ENCODE data around the gene YIPF7. TPM values are rescaled to one million over a fixed set of nuclear protein-coding genes. Genes with fewer than 3 reads are reported as not detected.
A peak's percentile ranks its signal among the peaks of the same experiment; 100 is the strongest.

The YIPF7 gene
- 4.8 TPM for total RNA-seq

DNA sequence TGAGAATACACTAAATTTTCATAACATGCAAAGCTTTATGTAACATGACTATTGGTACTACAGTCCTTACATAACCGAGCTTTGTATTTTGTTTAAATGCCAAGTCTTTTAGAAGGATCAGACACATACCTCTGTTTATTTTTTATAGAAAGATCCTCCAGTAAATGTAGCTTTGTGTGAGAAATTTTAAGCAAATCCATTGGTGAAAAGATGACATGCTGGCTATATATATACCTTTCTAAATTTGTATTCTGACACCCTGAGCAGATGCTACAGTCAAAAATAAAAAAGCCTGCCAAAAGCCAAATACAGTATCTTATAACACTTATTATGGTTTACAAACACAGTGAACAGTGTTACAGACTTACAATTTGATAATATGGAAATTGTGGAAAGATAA lies at the start of gene YIPF7:
TSS of gene YIPF7 (minus strand) at position 201 of the 400 bp plus-strand sequence. CDS start 1,525 bp downstream, outside the sequence.
- peak; percentile 15 for DNase-seq

DNA sequence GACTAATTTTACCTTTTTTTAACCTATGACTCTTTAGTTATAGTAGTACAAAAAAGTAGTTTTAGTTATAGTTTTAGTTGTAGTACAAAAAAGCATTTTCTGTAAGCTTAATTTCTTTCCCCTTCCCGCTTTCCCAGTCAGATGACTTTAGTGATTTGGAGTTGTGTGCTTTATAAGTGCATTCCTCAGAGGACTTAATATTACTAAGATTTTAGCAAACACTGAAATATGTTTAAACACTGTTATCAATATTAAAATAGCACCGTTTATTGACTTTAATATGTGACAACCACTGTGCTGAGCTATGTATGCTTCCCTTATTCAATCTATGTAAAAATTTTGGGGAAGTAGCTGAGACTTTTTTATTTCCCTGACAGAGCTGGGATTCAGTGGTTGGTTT lies 49.6 kb upstream of the YIPF7 start:
- DNase-seq: no peak

DNA sequence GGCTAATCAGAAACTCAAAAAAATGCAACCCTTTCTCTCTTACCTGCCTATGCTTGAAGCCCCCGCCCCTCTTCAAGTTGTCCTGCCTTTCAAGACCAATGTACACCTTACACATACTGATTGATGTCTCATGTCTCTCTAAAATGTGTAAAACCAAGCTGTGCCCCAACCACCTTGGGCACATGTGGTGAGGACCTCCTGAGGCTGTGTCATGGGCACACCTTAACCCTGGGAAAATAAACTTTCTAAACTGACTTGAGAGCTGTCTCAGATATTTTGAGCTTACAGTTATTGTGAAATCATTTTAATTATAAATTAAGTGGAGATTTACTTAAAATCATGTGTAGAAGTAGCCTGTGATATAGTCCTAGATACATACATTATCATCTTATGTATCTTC lies 49.0 kb upstream of the YIPF7 start:
- DNase-seq: no peak

DNA sequence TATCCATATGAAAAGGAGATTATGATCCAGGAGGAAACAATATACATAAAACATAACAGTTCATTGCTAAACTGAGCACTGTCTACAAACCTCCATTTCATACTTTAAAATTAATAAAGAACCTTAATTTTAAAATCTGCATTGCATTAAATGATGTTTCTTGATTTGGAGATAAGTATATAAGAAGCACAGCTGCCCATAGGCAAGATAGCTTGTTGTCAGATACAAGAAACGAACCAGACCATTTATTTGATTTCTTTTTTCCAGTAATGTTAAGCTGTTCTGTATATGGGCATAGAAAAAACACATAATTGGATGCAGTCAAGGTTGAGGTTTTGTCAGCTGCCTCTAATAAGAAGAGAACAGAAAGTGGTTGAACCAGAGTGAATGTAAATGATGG lies 33.2 kb upstream of the YIPF7 start:
- DNase-seq: no peak

DNA sequence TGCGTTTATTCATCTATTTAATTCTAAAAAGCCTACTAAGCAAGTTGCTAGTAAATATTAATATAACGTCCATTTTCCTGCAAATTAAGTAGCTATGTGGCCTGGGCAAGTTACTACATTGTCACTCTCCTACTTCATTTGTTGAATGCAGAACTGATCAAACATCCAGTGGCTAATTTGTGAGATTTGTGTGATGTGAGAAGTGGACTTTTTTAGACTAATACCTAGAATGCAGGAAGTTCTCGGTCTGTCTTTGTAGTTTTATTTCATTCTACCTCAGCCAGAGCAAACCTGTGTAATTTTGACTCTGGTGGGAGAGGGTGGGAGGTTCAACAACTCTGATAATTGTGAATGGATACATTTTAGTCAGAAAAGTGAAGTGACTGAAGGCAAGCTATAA lies 27.6 kb upstream of the YIPF7 start:
- no peak for DNase-seq

DNA sequence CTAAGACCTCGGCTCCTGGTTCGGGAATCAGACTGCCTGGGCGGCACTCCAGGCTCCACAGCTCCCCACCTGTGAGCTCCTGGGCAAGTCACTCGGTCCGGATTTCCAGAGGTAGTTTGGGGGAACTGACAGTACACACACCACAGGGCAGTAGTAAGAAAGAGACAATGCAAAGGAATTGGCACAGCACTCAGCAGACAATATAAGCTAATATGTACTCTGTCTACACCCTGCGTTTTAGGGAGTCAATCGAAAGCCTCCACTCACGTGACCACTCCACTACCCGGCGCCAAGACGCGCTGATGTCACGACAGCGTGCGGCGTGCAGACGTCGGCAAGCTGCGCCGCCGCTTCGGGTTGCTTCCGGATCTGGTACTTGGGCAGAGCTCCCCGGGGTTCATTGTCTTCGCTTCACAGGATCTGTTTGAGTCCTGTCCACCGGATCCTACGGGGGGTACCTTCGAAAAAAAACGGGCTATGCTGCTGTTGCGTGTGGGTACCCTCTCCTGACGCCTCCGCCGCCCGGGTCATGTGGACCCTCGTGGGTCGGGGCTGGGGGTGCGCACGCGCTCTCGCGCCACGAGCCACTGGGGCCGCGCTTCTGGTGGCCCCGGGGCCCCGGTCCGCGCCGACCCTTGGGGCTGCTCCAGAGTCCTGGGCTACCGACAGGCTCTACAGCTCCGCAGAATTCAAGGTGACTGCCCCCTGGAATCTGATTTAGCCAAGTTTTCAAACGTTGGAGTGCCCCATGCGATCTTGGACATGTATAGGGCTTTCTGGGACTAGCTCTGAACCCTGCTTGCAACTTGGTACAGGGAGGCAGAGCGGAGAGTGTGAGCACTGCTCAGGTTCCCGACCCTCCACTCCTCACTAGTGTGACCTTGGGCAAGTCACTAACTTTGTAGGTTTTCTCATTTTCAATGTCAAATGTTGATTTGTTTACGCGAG lies 26.9 kb upstream of the YIPF7 start, which contains the start of gene GUF1:
TSS of gene GUF1 (plus strand) at position 327 of the 948 bp plus-strand sequence. CDS start at position 530, 203 bp downstream.
- peak; percentile 96 for DNase-seq

DNA sequence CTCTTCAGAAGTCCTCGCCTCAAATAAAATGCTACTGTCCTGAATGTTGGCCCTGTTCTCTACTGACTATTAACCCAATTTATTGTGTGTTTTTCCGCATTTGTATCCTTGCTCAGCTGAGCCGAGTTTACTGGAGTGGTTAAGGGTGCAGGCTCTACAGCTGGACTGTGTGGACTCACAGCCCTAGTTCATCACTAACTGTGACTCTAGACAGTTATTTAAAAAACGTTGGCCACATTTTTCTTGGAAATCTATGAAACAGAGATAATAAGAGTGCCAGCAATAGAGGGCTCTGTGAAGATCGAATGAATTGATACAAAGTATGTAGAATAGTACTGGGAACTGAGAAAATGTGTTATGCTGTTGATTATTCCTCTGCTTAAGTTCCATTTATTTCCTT lies 23.9 kb upstream of the YIPF7 start:
- DNase-seq: no peak

DNA sequence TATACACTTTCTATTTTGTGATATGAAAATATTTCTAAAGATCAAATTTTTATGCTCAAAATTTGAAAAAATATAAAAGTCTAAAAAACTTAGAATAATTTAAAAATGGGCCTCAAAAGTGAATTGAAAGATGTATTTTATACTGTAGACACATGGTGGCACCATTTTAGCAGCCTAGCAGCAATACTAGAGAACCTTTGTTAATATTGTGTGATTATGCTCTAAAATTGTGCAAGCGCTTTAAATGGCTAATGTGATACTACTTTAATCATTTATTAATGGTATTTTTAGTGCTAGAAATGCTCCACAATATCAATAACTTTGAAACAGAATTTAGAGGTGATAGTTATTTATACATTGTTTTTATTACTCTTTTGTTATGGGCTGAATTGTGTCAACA lies 23.0 kb upstream of the YIPF7 start:
- no peak for DNase-seq

DNA sequence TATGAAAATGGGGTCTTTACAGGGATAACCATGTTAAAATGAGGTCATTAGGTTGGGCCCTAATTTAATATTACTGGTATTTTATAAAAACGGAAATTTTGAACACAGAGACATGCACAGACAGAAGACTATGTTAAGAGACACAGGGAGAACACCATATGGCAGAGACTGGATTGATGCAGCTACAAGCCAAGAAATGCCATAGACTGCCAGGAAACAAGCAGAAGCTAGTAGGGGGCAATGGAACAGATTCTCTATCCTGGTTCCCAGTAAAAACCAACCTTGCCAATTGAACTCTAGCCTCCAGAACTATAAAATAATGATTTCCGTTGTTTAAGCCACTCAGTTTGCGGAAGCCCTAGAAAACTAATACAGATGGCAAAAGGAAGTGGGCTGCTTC lies 20.2 kb upstream of the YIPF7 start:
- no peak for DNase-seq

DNA sequence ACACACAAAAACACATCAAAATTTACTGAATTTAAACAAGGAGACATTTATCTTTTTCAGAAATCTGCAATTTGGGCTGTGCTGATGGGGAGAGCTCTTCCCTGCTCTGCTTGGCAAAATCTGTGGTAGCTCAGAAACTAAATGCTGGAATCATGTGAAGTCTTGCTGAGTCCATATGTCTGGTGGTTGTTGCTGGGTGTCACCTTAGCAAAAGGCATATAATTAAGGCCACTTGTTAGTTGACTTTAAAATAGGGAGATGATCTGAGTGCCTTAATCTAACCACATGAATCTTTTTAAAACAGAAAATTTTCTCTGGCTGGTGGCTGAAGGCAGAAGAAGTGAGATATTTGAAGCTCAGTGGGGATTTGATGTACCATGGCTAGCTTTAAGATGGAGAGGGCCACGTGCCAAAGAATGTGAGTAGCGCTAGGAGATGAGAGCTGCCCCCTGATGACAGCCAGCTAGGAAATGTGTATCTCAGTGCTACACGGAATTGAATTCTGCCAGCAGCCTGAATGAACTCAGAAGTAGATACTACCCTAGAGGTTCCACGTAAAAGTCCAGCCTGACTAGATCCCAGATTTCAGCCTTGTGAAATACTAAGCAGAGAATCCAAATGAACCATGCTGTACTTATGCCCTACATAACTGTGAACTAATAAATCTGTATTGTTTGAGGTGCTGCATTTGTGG lies 19.2 kb upstream of the YIPF7 start:
- DNase-seq: peak; percentile 27

DNA sequence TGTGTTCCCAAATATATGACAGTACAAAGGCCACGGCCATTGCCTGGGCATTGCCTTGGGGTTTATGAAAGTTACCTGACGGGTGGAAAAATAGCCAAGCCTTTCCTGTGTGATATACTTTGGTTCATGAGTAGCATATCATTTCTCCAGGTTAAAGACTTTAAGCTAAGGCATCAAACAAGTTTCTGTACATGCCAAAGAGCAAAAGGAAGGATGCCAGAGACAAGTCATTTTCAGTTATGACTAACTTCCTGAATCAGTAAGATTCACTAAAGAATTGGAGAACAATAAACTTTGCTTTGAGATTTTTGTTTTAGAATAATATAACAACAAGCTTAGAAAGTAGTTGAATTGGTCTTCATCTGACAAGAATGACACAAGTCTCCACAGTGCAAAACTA lies 17.1 kb upstream of the YIPF7 start:
- DNase-seq: no peak

DNA sequence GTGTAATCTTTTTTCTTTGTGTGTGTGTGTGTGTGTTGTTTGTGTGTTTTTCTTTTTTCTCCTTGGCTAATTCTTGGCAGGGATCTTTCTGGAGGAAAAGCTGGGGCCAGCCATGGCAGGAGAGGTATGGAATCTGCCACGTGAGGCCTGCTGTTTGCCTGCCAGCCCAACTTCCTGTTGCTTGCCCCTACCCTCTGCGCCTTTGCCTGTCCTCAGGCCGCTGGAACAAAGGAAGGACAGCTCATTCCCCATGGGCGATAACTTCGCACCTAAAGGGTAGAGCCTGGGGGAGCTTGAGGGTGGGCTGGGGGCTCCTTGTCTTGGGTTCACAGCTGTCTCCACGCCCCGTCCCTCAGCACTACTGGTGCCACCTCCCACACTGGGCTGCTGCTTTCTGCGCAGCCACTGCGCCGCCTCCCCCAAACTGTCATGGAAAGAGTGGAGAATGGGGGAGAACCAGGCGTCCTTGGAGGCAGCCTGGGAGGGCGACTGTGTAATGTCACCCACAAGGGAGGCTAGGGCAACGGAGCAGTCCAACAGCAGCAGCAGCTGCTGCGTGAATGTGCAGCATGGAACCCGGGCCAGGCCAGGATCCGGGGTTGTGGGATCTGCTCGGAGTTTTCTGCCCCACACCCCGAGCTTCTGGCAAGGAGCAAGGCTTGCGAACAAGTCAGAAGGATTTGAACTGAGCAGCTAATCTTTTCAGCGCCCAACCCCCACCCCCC lies 12.3 kb upstream of the YIPF7 start:
- DNase-seq: no peak

DNA sequence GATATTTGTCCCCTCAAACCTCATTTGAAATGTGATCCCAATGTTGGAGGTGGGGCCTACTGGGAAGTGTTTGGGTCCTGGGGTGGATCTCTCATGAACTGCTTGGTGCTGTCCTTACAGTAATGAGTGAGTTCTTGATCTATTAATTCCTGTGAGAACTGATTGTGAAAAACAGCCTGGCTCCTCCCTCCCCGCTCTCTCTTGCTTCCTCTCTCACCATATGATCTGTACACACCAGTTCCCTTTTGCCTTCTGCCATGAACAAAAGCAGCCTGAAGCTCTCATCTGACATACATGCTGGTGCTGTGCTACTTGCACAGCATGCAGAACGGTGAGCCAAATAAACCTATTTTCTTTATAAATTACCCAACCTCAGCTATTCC lies 11.2 kb upstream of the YIPF7 start:
- no peak for DNase-seq

DNA sequence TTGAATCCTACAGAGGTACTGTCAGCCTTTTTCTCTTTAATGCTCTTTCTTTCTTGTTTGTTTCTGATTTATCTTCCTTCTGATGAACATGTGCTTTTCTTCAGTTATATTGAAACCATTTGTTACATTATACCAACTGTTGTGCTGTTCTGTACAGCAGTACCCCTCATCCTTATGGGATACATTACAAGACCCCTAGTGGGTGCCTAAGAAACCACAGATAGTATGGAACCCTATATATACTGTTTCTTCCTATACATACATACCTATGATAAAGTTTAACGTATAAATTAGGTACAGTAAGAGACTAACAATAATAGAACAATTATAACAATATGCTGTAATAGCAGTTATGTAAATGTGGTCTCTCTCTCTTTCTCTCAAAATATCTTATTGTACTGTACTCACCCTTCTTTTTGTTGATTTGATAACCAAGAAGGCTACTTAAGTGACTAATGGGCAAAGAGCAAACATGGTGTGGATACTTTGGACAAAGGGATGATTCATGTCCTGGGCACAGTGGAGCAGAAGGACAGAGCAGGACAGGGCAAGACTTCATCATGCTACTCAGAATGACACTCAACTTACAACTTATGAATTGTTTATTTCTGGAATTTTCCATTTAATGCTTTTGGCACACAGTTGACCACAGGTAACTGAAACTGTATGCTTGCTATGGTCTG lies 10.7 kb upstream of the YIPF7 start:
- no peak for DNase-seq

DNA sequence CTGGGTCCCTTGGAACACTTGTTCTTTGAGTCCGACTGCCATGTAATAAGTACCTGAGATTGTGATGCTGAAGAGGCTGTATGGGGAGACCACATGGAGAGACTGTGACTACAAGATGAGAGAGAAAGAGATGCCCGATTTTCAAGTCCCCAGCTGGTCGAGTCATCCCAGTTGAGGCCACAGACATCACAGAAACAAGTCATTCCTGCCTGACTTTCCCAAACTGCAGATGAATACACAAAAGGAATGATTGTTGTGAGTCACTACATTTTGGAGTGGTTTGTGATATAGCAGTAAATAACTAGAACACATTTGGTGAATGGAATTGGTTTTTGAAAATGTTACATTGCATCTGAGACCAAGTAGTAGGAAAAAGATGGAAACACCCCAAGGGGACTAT lies 9.0 kb upstream of the YIPF7 start:
- DNase-seq: no peak

DNA sequence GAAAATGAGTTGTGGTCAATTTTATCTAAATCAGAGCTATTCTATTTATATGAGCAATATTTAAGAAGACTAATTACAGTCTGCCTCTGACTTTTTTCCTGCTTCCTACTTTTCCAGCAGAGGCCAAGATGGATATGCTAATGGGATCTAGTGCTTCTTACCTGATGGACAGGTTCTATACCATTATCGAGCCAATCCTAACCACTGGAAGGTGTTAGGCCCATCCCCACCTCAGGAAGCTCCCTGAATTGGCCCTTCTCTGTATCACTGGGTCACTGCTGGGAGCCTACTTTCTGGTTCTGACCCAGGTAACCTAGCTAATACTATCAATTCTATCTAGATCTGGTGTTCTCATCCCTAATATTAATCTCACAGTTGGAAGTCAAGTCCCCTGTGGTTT lies 577 bp upstream of the YIPF7 start:
- DNase-seq: no peak

DNA sequence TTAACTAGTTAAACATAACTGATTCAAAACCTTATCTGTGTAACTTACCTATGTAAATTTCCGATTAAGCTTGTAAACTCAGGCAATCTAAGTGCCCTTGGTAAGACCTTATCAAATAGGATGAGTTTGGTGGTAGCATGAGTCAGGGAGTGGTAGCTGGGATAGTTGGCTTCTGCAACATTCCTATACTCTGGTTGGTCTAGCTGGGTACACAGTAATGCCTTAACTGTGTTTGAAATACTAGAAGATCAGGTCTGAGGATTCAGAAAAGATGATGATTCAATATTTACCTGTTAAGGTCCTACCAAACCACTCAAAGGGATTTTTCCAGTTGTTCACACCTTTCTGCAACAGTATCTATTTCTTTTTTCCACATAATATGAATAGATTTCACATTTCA lies 5.3 kb downstream of the YIPF7 start:
- no peak for DNase-seq

DNA sequence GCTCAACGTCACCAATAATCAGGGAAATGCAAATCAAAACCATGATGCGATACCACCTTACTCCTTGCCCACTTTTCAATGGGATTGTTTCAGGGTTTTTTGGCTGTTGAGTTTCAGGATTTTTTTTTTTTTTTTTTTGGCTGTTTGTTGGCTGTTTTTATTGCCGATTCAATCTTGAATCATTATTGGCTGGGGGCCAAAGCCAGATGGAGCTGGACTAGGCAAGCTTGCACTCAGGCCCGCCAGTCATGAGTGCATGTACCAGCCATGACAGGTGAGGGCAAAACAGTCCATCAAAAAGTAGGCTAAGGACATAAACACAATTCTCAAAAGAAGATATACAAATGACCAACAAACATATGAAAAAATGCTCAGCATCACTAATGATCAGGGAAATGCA lies 13.3 kb downstream of the YIPF7 start:
- no peak for DNase-seq

DNA sequence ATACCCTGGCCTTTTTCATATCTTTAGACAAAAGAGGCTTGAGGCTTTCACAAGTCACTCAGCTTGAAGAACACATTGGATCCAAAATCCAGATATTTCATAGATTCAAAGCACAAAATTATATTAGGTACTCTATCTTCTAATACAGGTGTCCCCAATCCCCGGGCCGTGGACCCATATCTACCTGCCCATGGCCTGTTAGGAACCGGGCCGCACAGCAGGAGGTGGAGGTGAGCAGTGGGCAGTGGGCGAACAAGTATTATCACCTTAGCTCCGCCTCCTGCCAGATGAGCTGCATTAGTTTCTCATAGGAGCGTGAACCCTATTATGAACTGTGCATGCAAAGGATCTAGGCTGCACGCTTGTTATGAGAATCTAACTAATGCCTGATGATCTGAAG lies 18.7 kb downstream of the YIPF7 start:
- no peak for DNase-seq

DNA sequence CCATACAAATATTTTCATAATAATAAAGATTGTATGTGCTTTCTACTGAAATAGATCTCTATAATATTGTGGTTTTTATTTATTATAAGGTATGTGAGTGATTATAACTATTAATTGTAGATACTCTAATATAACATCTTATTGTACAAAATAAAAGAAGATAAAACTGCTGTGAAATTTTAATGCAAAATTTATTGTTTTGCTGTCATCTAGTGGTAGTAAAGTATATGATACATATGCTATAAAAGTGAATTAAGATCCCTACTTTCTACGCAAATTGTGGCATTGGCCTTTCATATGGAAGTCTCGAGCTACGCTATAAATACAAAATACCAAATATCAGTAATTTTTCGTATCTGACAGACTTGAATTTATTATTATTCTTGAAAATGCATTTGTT lies 19.3 kb downstream of the YIPF7 start:
- no peak for DNase-seq

DNA sequence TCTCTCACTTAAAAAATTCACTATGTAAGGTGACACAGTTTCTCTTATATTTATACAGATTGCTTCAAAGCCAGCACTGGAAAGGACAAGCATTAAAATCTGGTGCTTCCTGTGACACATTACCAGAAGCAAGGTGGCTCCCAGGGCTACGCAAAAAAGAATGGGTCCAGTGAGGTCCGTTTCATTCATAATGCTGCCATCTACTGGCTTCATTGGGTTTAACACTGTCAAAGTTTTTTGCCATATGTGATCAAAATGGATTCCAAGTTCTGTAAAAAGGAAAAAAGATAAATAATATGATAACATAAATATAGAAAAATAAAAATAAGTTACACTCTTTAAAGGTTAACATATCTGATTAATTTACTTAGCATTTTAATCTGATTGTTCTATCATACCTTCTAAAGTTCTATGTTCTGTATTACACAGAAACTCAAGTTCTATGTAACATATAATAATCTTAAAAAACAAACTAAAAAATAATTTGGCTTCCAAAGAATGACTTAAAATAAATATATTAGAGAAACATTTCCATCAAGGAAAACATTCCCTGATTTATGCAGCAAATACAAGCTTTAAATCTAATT lies 22.1 kb downstream of the YIPF7 start:
- peak; percentile 72 for DNase-seq

DNA sequence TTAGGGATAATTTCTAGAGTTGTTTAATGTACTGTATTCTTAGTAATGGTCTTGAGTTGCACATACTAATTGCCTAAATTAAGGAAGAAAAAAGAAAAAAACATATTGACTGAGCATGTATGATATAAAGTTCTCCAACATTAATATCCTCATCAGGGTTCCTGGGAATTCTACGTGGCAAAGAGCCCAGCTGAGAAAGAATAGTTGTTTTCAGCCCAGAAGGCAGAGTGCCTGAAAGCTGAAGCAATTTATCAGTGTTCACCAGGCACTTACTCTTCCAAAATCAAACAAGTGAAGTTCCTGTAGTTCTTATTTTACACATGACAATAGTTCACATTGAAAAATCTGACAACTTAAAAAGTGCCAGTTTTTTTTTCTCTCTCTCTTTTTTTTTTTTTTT lies 27.7 kb downstream of the YIPF7 start:
- peak; percentile 19 for DNase-seq
